GM12873 (cell line): ENCODE results near the gene CCDC187.

Experiments
- TF ChIP-seq, protein P1 (sequence below): IDR thresholded peaks from 2 replicates; pipeline ENCODE4 v1.5.1; 2012; ENCODE audit warnings: low read depth, mild to moderate bottlenecking, moderate library complexity, low read length, control low read depth; ENCODE audit not compliant: insufficient read depth; ENCODE audit errors: missing control alignments

CCDC187 gene

GRCh38 chr9:136300866-136301265 is 3.0 kb downstream of the CCDC187 start:
- TF ChIP-seq, protein P1, sequence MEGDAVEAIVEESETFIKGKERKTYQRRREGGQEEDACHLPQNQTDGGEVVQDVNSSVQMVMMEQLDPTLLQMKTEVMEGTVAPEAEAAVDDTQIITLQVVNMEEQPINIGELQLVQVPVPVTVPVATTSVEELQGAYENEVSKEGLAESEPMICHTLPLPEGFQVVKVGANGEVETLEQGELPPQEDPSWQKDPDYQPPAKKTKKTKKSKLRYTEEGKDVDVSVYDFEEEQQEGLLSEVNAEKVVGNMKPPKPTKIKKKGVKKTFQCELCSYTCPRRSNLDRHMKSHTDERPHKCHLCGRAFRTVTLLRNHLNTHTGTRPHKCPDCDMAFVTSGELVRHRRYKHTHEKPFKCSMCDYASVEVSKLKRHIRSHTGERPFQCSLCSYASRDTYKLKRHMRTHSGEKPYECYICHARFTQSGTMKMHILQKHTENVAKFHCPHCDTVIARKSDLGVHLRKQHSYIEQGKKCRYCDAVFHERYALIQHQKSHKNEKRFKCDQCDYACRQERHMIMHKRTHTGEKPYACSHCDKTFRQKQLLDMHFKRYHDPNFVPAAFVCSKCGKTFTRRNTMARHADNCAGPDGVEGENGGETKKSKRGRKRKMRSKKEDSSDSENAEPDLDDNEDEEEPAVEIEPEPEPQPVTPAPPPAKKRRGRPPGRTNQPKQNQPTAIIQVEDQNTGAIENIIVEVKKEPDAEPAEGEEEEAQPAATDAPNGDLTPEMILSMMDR = no peak

- TF ChIP-seq, protein P1 = no peak
Measured at GRCh38 chr9:136300016-136300545, 3.8 kb downstream of the CCDC187 start.

DNA sequence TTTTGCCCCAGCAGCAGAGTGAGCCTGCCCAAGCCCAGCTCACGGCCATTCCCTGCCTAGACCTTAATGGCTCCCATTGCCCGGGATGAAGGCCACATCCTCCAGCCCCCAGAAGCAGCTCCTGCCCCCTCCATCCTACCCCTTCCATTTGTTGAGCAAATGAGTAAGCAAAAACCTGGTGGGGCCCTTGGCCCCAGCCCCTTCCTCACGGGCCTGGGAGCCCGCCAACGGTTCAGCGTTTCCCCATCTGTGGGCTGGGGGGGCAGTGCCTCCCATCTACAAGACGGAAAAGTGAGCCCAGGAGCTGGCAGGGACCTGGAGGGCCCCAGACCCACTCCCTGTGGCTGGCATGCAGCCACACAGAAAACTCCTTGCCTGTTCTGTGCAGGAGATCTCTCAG is 4.4 kb downstream of the CCDC187 start:
- TF ChIP-seq, protein P1 = no peak

DNA sequence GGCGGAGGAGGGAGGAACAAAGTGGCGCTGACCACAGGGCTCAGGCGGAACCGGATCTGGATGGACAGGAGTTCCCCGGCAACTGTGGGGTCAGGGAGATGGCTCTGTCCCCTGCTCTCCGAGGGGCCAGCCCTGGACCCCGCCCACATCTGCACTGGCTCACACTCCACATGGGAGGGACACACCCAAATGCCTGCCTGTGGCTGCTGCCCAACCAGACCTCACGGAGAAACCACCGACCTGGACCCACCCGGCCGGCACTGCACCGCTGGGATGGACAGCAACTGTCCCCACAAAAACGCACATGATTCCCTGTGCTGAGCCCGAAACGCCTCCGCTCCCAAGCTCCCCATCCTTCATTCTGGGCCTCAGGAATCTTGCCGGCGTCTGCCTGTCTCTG is 4.8 kb downstream of the CCDC187 start:
- TF ChIP-seq, protein P1 = no peak

DNA sequence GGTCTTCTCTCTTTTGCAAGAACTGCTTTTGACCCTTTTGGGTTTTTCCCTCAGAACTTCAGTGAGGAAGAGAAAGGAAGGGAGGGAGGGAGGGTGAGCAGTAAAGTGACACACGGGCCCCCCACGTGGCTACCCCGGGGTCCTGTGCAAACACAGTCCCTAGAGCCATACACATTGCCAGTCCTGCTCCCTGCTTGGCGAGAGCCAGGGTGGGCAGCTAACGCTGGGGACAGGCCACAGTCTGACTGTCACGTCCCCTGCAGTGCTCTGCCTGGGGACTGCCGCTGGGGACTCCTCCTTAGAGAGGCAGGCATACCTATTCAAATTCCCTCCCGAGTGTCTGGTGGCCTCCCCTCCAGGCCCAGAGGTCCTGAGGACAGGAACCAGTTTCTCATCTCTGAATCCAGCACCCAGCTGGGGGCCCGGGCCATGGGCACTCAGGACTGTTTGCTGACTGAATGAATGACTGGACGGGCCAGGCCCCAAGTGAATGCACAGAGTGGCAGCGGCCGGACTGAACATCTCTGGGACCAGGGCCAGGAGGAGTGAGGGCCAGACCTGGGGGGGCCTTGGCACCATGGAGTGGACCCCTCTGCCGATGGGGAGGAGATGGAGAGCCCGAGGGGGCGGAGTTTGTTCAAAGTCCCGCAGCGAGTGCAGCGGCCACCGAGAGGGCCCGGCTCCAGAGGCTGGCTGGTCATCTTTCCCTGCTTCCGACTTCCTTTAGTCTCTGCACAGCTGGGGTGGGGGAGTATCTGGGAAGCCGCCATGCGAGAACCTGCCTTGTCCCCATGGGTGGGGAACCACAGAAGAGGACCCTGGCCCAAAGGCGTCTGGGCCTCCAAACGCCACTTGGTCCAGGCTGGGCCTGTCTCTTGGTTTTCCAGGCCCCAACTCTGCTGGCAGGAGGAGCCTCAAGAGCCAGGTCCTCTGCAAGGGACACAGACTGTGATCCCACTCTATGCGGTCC is 5.8 kb downstream of the CCDC187 start:
- TF ChIP-seq, protein P1 = no peak

- TF ChIP-seq, protein P1 = no peak
Measured at GRCh38 chr9:136297016-136297691, 6.7 kb downstream of the CCDC187 start.

GRCh38 chr9:136296434-136297015 is 7.4 kb downstream of the CCDC187 start:
- TF ChIP-seq, protein P1 = no peak
